Fibroblast of skin of abdomen (primary cell): ENCODE results near the gene ZC3HAV1L.
"Not testable (repeated sequence)": the region's sequence is repeated elsewhere in the genome, so short reads cannot be mapped to it uniquely, and the experiment has no call there.

Experiments used
- DNase-seq: peaks from one replicate; pipeline ENCODE4 v3.0.0-alpha.2; 2013

The ZC3HAV1L gene

DNA sequence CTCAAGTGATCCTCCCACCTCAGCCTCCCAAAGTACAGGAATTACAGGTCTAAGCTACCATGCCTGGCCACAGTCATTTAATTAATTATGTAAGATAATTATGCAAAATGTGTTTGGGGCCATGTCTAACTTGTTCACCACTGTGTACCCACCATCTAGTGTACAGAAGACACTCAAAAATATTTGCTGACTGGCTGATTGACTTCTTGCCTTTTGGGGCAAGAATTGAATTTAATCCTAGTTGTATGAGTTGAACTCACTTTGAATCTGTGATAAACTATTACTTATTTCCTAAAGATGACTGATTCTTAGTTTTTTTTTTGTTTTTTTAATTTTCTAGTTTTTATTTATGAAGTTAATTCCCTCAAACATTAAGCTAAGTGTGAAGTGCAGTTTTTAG, 15.8 kb upstream of the ZC3HAV1L start:
- no peak for DNase-seq

DNA sequence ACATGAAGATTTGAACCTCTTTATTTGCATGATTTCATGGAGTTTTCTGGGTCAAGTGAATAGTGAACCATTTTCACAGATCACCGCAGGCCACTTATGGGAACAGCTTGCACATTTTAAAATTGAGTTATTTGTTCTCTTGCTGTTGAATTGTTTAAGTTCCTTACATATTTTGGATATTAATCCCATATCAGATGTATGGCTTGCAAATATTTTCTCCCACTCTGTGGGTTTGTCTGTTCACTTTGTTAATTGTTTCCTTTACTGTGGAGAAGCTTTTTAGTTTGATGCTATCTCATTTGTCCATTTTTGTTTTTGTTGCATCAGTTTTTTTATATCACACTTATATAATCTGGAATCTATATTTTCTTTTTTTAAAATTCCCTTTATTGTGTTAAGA, 14.1 kb upstream of the ZC3HAV1L start:
- peak; percentile 55 for DNase-seq

DNA sequence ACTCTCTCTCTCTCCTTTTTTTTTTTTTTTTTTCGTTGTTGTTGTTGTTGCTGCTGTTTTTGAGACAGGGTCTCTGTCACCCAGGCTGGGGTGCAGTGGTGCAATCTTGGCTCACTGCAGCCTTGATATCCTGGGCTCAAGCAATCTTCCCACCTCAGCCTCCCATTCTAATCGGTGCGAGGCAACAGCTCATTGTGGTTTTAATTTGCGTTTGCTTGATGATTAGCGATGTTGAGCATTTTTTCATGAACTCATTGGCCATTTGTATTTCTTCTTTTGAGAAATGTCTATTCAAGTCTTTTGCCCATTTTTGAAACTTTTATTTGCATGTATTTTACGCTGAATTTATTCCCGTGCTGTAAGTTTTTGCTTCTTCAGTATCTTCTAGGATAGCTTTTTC, 13.3 kb upstream of the ZC3HAV1L start:
- DNase-seq: no peak

DNA sequence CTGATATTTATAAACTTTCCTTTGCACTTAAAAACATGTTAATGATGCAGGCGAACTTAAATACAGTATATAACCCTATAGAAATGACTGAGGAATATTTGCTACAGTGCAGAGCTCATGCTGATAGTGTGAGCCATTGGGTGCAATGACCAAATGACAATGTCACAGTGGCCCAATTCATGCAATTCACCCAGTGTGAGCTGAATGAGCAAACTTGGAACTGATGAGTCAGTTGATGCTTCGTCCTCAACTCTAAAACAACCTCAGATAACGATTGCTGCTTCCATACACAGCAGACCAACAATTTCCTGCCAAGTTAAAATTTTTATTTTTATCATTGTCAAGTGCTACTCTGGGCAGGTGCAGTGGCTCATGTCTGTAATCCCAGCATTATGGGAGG, 12.1 kb upstream of the ZC3HAV1L start:
- no peak for DNase-seq

DNA sequence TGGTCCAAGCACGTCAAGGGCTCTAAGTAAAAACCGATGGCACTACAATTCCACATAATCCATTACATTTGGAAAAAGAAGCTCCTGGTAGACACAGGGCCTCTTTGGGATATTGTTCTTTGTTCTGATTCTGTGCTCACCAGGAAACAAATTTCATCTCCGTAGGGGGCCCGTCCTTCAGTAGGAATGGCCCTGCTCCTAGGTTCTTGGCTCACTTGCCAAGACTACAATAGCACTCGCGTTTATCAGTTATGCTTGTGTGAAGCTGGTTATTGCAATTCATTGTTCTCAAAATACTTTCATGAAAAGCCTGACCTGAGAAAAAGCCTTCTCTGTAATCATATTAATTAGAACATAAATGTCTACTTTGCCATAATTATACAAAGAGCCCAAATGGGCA, 10.3 kb upstream of the ZC3HAV1L start:
- no peak for DNase-seq

DNA sequence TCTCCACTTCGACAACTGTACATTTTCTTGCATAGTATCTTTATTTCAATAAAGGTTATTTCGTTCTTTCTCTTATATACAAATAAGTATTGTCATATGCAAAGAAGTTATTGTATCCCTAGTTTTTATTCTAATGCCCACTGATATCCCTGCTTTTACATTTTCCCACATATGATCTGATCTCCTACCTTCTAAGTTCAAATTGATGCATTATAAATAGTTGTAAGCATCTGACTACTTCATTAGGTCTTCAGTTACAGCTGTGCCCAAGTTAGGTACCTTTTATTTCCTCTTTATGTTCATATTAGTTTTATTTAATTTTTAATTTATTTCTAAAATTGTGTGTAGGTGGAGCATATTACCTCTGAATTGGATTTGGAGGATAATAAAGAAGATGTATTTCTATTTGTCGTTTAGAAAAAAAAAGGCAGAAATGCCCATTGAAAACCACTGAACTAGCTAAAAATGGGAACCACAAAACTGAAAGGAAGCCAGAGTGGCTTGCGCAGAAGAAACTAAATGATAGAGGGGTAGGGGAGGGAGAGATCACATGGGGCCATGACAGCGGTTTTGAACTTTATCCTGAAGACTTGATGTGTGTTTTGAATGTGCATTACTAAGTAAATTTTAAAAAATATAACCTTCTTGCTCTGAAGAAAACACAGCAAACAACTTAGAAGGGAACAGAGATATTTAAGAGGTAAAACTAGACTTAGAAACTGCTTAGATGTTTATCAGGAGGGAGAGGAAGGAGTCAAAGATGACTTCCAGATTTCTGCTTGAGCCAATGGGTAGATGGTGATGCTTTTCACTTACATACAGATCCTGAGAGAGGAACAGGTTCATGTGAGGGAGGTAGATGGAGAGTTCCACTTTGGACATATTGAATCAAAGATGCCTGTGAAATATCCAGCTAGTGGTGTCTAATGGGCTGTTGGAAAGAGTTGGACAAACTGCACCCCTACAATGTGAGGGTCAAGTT, 9.3 kb upstream of the ZC3HAV1L start:
- DNase-seq: no peak

DNA sequence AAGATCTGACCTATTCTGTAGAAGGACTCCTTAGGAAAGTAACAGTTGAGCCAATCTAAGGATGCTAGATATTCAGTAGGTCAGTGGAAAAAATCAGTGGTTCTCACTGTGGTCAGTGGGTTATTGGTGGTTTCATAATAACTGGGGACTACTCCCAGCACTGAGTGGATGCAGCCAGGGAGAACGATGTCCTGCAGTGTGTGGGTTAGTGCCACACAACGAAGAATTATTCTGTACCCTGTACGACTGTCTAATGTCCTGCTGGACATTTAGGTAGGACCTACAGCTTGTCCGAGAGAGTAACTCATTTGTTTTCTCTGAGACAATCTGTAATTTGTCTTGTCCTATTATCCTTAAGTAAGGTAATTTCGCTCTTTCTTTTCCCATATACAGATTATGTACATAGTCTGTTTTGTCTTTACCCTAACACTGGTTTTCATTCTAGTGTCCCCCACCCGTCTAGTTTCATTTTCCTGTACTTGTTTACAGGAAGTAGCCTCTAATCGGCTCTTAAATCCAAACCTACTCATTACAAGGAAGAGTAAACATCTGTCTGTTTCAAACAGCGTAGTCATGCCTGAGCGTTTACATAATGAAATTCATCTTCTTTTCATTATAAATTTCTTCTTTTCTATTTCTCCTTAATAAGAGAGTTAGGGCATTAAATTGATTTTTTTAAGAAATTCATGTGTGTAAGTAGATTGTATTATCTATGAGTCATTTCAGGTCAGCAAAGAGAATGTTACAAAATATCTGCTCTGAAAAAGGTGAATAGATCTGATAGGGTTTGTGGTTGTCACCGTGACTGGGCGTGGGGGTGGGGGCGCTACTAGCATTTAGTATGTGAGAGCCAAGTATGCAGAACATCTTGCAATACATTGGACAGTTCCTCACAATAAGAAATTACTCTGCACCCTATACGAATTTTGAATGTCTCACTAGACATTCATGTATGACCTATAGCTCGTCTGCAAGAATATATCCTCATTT, 8.3 kb upstream of the ZC3HAV1L start:
- DNase-seq: no peak

DNA sequence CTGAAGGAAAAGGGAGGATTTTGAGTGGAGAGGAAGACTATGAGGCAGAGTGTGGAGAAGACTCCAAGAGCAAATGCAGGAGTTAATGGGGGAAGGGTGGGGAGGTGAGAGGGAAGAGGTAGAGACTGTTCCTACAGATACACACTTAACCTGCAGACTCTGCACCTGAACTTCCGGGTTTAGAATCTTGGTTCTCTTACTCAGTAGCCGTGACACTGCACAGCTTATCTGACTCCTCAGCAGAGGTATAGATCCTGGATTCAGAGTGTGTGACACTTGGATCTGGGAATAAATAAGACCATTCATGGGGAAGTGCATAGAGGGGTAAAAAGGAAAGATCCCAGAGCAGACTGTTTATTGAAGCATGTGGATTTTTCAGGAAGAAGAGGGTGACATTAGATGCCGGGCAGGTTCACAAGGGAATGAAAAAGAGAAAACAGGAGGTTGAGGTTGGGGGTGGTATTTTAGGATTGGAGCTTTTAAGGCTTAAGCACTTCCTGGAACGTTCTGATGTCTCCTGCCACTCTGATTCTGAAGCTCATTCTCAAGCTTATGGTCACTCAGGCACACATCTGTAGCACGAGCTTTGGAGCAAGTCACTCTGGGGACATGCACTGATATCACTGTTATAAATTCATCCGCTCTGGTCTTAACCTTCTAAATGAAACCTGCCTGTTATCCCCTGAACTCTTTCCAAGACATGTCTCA, 5.7 kb upstream of the ZC3HAV1L start:
- no peak for DNase-seq

DNA sequence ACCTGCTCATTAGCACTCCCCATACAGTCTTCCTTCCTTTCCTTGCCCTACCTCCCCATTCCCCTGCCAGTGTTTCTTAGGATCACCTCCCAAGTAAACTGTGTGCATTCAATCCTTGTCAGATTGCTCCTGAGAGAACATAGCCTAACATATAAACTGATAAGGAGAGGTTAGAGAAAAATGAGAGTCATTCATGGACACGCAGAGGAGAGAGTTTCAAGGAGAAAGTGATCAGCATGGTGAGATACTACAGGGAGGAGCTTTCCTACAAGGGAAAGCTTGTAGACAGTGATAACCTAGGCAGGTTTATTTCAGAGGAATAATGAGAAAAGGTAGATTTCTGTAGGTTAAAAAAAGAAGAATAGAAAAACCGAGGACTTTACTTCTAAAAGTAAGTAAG, 2.8 kb upstream of the ZC3HAV1L start:
- DNase-seq: no peak

DNA sequence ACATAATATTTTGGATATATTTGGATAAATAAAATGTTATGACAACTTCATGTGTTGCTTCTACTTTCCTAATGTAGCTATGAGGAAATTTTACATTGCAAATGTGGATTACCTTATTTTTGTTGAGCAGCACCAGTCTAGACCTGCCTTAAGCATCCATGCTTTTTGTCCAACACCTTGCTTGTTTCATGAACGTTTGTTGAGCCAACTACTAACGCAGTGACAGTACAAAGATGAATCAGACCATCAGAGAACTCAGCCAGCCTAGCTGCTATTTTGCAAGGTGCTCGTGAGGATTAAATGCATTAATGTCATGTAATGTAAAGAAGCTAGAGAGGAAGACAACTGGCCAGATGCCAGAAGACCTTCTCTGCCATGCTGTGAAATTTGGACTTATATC, 1.1 kb upstream of the ZC3HAV1L start:
- no peak for DNase-seq

DNA sequence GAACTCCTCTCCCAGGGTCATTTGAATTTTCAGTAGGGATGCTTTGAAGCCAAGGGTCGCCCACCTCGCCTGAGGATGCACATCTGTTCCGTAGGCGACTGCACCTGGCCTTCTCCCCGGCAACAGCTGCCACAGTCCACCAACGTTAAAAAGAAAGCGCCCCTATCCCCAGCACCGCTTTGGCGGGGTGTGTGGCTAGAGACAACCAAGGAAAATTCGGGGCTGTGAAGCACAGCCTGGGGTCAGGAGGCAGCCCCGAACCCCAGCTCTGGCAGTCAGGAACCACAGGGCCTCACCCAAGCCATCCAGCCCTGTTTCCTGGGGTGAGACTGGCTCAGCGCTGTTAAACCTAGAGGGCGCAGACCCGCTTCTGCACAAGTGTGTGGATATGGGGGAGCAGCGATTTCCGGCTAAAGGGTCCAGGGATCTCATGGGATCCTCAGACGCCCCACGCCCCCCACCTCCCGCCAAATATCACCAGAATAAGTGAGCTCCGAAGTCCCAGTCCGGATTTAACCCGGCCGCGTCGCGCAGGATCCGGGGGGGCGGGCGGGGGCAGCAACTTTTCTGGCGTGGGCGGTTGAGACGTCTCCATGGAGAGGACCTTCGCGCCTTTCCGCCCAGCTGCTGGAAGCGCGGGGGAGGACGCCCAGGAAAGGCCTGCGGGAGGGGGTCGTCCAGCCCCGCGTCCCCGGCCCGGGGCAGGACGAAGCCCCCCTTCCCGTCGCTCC, 822 bp downstream of the ZC3HAV1L start:
- DNase-seq: peak; percentile 37

DNA sequence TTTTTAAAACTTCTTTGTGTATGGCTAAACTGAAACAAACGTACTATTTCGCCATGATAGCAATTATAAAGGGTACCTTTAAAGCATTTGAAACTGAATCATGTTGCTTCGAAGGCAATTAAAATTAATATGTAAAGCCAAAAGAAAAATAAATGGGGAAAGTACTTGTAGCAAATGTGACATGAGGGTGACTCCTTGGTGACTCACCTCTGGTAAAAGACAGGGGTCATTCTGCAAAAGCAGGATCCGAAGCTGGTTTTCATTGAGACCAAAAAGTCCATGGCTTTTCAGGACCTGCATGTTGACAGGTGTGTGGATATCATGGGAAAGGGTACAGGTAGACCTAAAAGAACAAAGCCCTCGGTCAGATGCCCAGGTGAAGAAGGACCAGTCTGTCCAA, 1.5 kb downstream of the ZC3HAV1L start:
- DNase-seq: no peak

DNA sequence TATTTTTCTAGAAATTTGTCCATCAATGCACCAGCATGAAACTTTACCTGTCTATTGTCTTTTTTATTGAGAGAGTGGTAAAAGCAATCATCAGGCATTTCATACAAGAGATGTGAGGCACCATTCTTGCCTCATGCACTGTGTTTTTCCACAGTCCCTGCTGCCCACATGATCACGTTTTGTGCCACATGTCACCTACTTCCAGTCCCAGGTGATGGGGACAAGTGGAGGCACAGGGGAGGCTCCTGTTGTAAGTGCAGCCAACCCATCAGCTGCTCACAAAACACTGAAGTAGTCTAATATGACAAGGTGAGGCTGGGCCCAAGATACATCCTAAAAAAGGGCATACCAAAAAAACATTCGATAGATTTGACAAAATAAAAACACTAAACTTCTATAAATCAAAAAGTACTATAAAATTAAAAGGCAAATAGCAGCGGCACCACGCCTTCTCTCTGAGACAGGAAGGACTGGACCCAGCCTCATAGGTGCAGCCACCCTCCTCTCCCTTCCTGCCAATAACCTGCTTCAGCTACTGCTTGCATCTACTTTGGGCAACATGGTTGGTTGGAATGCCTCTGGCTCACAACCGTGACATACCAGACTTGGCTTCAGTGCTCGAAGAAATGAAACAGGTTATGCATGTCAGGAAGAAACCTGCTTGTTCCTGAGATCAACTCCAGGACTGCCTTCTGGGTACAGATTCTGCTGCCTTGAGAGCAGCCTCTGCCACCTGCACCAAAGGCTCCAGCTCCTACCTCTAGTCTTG, 2.3 kb downstream of the ZC3HAV1L start:
- no peak for DNase-seq

DNA sequence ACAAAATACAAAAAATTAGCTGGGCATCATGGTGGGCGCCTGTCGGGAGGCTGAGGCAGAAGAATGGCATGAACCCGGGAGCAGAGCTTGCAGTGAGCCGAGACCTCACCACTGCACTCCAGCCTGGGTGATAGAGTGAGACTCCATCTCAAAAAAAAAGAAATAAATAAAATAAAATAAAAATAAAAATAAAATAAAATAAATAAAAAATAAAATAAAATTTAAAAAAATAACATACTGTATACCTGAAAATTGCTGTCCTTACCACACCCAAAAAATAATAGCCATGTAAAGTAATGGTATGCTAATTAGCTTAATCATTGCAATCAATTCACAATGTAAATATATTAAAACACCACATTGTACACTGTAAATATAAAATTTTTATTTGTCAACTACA, 3.4 kb downstream of the ZC3HAV1L start:
- DNase-seq: no peak

DNA sequence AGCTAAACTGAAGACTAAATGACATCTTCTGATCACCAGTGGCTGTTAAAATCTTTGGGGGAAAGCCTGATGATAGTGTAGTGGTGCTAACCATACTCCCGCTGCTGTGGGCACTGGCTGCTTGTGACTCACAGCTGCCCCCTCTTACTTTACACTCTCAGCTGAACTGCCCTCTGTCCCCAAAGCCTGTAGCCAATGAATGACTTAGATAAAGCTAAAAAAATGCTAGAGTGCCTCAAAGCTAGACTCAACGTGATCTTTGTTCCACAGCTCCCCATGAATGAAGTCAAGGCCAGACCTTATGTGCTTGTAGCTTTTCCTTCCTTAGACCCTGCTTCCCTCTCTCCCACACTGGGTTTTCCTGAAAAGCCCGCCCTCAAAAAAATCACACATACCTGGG, 6.5 kb downstream of the ZC3HAV1L start:
- no peak for DNase-seq

DNA sequence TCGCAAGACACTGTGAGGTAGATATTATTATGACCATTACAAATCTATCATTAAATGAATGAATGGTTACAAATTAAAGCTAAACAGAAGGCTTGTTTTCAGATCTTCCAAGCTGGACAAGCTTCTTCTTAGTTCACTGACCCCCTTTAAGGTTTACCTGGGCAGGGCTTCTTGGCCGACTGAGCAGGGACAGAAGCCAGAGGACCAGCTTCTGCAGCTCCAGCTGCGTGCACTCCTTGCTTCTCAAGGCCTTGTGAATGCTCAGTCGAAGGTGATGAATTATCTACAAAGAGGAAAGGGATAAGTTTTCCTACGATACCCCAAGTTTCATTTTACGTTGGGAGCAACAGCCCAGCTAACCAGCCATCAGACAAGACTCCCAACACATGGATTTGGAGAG, 9.3 kb downstream of the ZC3HAV1L start:
- no peak for DNase-seq

DNA sequence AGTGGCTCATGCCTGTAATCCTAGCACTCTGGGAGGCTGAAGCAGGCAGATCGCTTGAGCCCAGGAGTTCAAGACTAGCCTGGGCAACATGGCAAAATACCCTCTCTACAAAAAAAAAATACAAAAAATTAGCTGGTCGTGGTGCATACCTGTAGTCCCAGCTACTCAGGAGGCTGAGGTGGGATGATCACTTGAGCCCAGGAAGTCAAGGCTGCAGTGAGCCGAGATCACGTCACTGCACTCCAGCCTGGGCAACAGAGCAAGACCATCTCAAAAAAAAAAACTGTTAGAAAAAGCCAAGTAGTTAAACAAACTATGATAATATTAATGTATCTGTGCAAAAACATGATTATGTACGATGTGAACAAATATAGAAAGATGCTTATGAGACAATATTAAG, 10.0 kb downstream of the ZC3HAV1L start:
- not testable (repeated sequence) for DNase-seq

DNA sequence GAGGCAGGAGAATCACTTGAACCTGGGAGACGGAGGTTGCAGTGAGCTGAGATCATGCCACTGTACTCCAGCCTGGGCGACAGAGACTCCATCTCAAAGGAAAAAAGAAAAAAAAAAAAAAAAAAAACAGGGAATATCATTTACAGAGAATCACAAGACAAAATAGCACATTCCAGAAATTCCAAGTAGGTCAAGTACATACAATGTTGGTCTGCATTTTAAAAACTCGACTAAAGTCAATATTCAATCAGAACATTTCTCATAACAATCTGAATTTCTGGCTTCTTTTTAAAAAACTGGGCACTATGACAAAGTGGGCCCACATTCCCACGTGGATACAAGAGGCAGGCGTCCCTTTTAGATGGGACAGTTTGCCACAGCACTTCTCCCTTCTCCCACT, 12.8 kb downstream of the ZC3HAV1L start:
- no peak for DNase-seq

DNA sequence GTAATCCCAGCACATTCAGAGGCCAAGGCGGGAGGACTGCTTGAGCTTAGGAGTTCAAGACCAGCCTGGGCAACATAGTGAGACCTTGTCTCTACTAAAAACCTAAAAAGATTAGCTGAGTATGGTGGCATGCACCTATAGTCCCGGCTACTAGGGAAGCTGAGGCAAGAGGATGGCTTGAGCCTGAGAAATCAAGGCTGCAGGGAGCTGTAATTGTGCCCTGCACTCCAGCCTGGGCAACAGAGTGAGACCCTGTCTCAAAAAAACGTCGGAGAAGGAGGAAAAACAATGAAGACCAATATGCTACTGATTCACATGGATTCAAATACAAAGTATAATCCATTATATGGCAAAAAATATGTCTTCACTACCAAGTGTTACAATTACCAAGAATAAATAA, 13.6 kb downstream of the ZC3HAV1L start:
- DNase-seq: no peak

DNA sequence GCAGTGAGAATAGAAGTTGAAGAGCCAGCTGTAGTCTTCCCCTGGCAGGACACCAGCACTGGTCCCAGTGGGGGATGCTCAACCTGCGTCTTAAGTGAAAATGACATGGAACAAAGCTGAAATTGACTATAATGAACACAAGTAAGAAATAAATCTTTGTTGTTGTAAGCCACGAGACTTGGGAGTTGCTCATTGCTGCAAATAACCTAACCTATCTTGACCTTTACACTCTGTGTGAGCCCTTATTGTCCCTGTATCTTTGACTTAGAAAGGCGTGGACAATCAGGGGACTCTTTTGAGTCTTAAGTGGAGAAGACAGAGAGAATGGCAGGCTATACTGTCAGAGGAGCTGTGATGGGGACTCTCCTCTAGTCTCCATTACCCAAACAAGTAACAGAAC, 16.9 kb downstream of the ZC3HAV1L start:
- DNase-seq: no peak

DNA sequence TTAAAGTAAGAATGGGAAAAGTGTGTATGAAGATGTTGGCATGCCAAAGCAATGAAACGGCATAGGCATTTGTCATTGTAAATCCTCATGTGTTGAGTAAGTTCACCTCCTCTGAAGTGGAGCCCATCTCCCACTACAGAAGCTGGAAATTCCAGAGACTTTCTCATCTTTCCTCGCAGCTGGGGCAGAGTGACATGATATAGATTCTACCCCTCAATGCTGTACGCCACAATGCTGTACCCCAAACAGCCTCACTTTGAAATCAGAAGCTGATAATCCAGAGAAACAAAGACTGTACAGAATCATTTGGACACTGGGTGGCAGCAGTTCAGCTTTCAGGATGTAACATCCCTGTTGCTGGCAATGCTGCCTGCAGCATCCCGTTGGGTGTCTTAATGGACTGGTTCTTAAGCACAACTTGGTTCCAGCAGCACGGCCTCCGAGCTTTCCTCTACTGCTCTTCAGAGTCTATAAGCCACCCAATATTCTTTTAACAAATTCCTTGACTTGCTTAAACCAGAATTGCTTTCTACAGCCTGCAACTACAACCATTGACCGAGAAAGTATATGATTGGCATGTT, 18.8 kb downstream of the ZC3HAV1L start:
- DNase-seq: peak; percentile 69
